Measurements from ENCODE around the gene BOK.

BOK gene

Small RNA genes within 50 kb of the gene (small RNA-seq; reads per million reads assigned to genes)
- 0.28 reads per million for gene RNA5SP122

Measured in skeletal muscle satellite cell (primary cell).